Measurements from ENCODE around the gene LRRC46. TPM values are rescaled to one million over a fixed set of nuclear protein-coding genes. Genes with fewer than 3 reads are reported as not detected.

The LRRC46 gene
- total RNA-seq, 1 experiment from 2014 or later = 0.39 TPM

DNA sequence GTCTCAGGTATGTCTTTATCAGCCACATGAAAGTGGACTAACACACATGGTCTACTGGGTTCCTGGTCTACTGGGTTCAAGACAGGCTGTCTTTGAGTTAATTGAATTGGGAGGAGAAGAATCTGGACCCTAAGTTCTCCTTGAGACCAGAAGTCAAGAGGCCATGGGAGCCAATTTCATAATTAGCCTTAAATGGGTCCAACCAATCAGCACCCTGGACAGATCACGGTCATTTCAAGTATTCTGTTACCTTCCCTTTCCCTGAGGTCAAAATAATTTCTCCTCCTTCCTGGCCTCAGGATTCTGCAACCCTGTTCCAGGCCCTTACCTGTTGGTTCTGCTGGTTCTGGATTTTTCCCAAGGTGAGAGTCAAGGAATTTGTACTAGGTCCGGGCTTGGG, 33.7 kb upstream of the LRRC46 start:
- ChIA-PET POLR2A (no interaction called here), CTCF (interaction anchor here (0.7 to 1.2 kb wide), 2 partner anchors 34 to 155 kb away, joined by 3 to 5 read pairs; partner anchors contain the start of genes LRRC46 and MRPL10)
- no peak overlapping the region for H3K27ac Mint-ChIP-seq
- TF ChIP-seq, protein P1, sequence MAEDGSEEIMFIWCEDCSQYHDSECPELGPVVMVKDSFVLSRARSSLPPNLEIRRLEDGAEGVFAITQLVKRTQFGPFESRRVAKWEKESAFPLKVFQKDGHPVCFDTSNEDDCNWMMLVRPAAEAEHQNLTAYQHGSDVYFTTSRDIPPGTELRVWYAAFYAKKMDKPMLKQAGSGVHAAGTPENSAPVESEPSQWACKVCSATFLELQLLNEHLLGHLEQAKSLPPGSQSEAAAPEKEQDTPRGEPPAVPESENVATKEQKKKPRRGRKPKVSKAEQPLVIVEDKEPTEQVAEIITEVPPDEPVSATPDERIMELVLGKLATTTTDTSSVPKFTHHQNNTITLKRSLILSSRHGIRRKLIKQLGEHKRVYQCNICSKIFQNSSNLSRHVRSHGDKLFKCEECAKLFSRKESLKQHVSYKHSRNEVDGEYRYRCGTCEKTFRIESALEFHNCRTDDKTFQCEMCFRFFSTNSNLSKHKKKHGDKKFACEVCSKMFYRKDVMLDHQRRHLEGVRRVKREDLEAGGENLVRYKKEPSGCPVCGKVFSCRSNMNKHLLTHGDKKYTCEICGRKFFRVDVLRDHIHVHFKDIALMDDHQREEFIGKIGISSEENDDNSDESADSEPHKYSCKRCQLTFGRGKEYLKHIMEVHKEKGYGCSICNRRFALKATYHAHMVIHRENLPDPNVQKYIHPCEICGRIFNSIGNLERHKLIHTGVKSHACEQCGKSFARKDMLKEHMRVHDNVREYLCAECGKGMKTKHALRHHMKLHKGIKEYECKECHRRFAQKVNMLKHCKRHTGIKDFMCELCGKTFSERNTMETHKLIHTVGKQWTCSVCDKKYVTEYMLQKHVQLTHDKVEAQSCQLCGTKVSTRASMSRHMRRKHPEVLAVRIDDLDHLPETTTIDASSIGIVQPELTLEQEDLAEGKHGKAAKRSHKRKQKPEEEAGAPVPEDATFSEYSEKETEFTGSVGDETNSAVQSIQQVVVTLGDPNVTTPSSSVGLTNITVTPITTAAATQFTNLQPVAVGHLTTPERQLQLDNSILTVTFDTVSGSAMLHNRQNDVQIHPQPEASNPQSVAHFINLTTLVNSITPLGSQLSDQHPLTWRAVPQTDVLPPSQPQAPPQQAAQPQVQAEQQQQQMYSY (CRISPR knock-in tag; IDR thresholded peaks at IDR 0.05) = no peak
- no peak for TF ChIP-seq ZNF232 (CRISPR knock-in tag; IDR thresholded peaks at IDR 0.05)
- TF ChIP-seq NFE2L1 (CRISPR knock-in tag; IDR thresholded peaks at IDR 0.05) = no peak
- no peak for TF ChIP-seq RELA (CRISPR knock-in tag; IDR thresholded peaks at IDR 0.05; ENCODE audit: borderline replicate concordance)
- TF ChIP-seq ZNF219 (CRISPR knock-in tag; IDR thresholded peaks at IDR 0.05; ENCODE audit: borderline replicate concordance) = no peak
- TF ChIP-seq, protein P2, sequence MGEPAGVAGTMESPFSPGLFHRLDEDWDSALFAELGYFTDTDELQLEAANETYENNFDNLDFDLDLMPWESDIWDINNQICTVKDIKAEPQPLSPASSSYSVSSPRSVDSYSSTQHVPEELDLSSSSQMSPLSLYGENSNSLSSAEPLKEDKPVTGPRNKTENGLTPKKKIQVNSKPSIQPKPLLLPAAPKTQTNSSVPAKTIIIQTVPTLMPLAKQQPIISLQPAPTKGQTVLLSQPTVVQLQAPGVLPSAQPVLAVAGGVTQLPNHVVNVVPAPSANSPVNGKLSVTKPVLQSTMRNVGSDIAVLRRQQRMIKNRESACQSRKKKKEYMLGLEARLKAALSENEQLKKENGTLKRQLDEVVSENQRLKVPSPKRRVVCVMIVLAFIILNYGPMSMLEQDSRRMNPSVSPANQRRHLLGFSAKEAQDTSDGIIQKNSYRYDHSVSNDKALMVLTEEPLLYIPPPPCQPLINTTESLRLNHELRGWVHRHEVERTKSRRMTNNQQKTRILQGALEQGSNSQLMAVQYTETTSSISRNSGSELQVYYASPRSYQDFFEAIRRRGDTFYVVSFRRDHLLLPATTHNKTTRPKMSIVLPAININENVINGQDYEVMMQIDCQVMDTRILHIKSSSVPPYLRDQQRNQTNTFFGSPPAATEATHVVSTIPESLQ (CRISPR knock-in tag; IDR thresholded peaks at IDR 0.05) = no peak
- TF ChIP-seq TEAD4 (CRISPR knock-in tag; IDR thresholded peaks at IDR 0.05) = no peak
- no peak for TF ChIP-seq CREB1 (CRISPR knock-in tag; IDR thresholded peaks at IDR 0.05)
- TF ChIP-seq, protein P3, sequence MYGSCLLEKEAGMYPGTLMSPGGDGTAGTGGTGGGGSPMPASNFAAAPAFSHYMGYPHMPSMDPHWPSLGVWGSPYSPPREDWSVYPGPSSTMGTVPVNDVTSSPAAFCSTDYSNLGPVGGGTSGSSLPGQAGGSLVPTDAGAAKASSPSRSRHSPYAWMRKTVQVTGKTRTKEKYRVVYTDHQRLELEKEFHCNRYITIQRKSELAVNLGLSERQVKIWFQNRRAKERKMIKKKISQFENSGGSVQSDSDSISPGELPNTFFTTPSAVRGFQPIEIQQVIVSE (CRISPR knock-in tag; IDR thresholded peaks at IDR 0.05; ENCODE audit: borderline replicate concordance) = no peak
- no peak for TF ChIP-seq KAT7 (CRISPR knock-in tag; IDR thresholded peaks at IDR 0.05; ENCODE audit: borderline replicate concordance)
- no peak for TF ChIP-seq TCF7 (CRISPR knock-in tag; IDR thresholded peaks at IDR 0.05; ENCODE audit: low read depth)
- TF ChIP-seq ZNF263 (CRISPR knock-in tag; IDR thresholded peaks at IDR 0.05; ENCODE audit: low read depth) = no peak
- TF ChIP-seq, protein P4, sequence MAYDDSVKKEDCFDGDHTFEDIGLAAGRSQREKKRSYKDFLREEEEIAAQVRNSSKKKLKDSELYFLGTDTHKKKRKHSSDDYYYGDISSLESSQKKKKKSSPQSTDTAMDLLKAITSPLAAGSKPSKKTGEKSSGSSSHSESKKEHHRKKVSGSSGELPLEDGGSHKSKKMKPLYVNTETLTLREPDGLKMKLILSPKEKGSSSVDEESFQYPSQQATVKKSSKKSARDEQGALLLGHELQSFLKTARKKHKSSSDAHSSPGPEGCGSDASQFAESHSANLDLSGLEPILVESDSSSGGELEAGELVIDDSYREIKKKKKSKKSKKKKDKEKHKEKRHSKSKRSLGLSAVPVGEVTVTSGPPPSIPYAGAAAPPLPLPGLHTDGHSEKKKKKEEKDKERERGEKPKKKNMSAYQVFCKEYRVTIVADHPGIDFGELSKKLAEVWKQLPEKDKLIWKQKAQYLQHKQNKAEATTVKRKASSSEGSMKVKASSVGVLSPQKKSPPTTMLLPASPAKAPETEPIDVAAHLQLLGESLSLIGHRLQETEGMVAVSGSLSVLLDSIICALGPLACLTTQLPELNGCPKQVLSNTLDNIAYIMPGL (CRISPR knock-in tag; IDR thresholded peaks at IDR 0.05) = no peak
- no peak for TF ChIP-seq IRF2 (CRISPR knock-in tag; IDR thresholded peaks at IDR 0.05; ENCODE audit: borderline replicate concordance, low read depth)
- TF ChIP-seq, protein P5, sequence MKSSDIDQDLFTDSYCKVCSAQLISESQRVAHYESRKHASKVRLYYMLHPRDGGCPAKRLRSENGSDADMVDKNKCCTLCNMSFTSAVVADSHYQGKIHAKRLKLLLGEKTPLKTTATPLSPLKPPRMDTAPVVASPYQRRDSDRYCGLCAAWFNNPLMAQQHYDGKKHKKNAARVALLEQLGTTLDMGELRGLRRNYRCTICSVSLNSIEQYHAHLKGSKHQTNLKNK (CRISPR knock-in tag; IDR thresholded peaks at IDR 0.05) = no peak
- DNase-seq (ENCODE audit: low spot score) (peak; percentile 12), ATAC-seq (no peak)
- H3K4me3 Mint-ChIP-seq = no peak overlapping the region
- no peaks in the 10 kb centered on the region for H3K4me1 Mint-ChIP-seq
- H3K9me3 Mint-ChIP-seq = no peaks in the 10 kb centered on the region
- H3K36me3 Mint-ChIP-seq = no peaks in the 10 kb centered on the region
- H3K27me3 Mint-ChIP-seq (ENCODE audit: low read depth) = peaks cover 25% of the 10 kb centered on the region

DNA sequence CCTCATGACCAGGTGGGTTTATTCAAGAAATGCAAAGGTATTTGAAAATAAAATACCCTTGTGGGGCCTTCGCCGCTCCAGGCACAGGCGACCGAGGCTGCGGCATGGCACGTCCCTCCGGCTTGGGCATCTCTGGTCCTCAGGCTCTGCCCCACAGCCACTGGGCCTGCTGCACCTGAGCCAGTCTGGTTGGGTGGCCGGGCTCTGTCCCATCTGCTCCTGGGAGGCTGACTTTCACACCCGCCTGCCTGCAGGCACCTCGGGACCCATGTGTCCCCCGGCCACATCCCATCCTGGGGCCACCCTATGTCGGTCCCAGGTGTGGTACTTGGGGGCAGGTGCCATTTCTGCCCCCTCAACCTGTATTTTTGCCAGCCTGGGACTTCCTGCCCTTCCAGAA, 30.8 kb upstream of the LRRC46 start:
- DNase-seq (ENCODE audit: low spot score) = peak; percentile 10
- H3K4me3 Mint-ChIP-seq = no peak overlapping the region
- no peak for ATAC-seq
- ChIA-PET POLR2A (no interaction called here), CTCF (interaction anchor here (1.7 kb wide), 2 partner anchors 21 to 24 kb away, joined by 3 to 6 read pairs; partner anchors contain the start of gene OSBPL7)
- no peak overlapping the region for H3K27ac Mint-ChIP-seq
- no peaks in the 10 kb centered on the region for H3K36me3 Mint-ChIP-seq
- no peaks in the 10 kb centered on the region for H3K9me3 Mint-ChIP-seq
- H3K27me3 Mint-ChIP-seq (ENCODE audit: low read depth) = peaks cover 2% of the 10 kb centered on the region; the same call in 1 of the 2 replicates
- no peaks in the 10 kb centered on the region for H3K4me1 Mint-ChIP-seq
- TF ChIP-seq, protein P6, sequence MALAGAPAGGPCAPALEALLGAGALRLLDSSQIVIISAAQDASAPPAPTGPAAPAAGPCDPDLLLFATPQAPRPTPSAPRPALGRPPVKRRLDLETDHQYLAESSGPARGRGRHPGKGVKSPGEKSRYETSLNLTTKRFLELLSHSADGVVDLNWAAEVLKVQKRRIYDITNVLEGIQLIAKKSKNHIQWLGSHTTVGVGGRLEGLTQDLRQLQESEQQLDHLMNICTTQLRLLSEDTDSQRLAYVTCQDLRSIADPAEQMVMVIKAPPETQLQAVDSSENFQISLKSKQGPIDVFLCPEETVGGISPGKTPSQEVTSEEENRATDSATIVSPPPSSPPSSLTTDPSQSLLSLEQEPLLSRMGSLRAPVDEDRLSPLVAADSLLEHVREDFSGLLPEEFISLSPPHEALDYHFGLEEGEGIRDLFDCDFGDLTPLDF (CRISPR knock-in tag; IDR thresholded peaks at IDR 0.05) = no peak
- TF ChIP-seq ELF4 (CRISPR knock-in tag; IDR thresholded peaks at IDR 0.05; ENCODE audit: low read depth) (no peak), FOXJ3 (CRISPR knock-in tag; IDR thresholded peaks at IDR 0.05; ENCODE audit: borderline replicate concordance) (no peak), ZNF121 (CRISPR knock-in tag; IDR thresholded peaks at IDR 0.05) (no peak), NFE2L1 (CRISPR knock-in tag; IDR thresholded peaks at IDR 0.05) (no peak)
- TF ChIP-seq, protein P7, sequence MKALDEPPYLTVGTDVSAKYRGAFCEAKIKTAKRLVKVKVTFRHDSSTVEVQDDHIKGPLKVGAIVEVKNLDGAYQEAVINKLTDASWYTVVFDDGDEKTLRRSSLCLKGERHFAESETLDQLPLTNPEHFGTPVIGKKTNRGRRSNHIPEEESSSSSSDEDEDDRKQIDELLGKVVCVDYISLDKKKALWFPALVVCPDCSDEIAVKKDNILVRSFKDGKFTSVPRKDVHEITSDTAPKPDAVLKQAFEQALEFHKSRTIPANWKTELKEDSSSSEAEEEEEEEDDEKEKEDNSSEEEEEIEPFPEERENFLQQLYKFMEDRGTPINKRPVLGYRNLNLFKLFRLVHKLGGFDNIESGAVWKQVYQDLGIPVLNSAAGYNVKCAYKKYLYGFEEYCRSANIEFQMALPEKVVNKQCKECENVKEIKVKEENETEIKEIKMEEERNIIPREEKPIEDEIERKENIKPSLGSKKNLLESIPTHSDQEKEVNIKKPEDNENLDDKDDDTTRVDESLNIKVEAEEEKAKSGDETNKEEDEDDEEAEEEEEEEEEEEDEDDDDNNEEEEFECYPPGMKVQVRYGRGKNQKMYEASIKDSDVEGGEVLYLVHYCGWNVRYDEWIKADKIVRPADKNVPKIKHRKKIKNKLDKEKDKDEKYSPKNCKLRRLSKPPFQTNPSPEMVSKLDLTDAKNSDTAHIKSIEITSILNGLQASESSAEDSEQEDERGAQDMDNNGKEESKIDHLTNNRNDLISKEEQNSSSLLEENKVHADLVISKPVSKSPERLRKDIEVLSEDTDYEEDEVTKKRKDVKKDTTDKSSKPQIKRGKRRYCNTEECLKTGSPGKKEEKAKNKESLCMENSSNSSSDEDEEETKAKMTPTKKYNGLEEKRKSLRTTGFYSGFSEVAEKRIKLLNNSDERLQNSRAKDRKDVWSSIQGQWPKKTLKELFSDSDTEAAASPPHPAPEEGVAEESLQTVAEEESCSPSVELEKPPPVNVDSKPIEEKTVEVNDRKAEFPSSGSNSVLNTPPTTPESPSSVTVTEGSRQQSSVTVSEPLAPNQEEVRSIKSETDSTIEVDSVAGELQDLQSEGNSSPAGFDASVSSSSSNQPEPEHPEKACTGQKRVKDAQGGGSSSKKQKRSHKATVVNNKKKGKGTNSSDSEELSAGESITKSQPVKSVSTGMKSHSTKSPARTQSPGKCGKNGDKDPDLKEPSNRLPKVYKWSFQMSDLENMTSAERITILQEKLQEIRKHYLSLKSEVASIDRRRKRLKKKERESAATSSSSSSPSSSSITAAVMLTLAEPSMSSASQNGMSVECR (CRISPR knock-in tag; IDR thresholded peaks at IDR 0.05; ENCODE audit: borderline replicate concordance) = no peak
